Esophagus muscularis mucosa (tissue), 4 donors: ENCODE results near the gene P3H3. TPM values are rescaled to one million over a fixed set of nuclear protein-coding genes. Genes with fewer than 3 reads are reported as not detected.

Experiments used
- DNase-seq: peaks from one replicate; pipeline ENCODE4 v3.0.0-alpha.2; 2017; ENCODE audit errors: extremely low spot score
- H3K27ac ChIP-seq, 4 donors: fragments of 200-600 bp; sonication (generic); replicated peaks in 1 of 4; 1 replicate in 3 of 4; 2 replicates in 1 of 4; pipeline ENCODE4 v1.5.1; 2016 to 2019; ENCODE audit warnings: mild to moderate bottlenecking in 1 of 4
- H3K27me3 ChIP-seq, 4 donors: fragments of 200-600 bp; sonication (generic); one replicate each; pipeline versions ENCODE4 v1.5.1 to v1.6.0; 2016 to 2019
- H3K36me3 ChIP-seq, 4 donors: fragments of 200-600 bp; sonication (generic); one replicate each; pipeline ENCODE4 v1.5.1; 2016 to 2019
- H3K4me1 ChIP-seq, 4 donors: fragments of 200-600 bp; sonication (generic); one replicate each; pipeline ENCODE4 v1.5.1; 2016 to 2019
- H3K4me3 ChIP-seq, 4 donors: fragments of 200-600 bp; sonication (generic); 1 replicate in 2 of 4; 2 replicates in 2 of 4; pipeline ENCODE4 v1.5.1; 2016 to 2019; ENCODE audit warnings: mild to moderate bottlenecking in 4 of 4, moderate library complexity in 1 of 4
- H3K9me3 ChIP-seq, 4 donors: fragments of 200-600 bp; sonication (generic); 1 replicate in 3 of 4; 2 replicates in 1 of 4; pipeline ENCODE4 v1.5.1; 2016 to 2019
- EP300 ChIP-seq: sonication (generic); formaldehyde crosslinking; IDR thresholded peaks from one replicate; pipeline ENCODE4 v1.6.1; 2017; ENCODE audit warnings: antibody characterized with exemption
- POLR2A ChIP-seq: fragments of 450-650 bp; IDR thresholded peaks from one replicate; pipeline ENCODE4 v1.6.1; 2017; ENCODE audit warnings: antibody characterized with exemption, moderate library complexity, mild to moderate bottlenecking, low read depth
- POLR2AphosphoS5 ChIP-seq, 2 donors: sonication (generic); formaldehyde crosslinking; IDR thresholded peaks; one replicate each; pipeline ENCODE4 v1.6.1; 2017; ENCODE audit warnings: antibody characterized with exemption in 2 of 2
- WGBS: methylation state at CpG from one replicate; pipeline ENCODE4 v1.1.5; 2018; 5-methylcytosine and 5-hydroxymethylcytosine counted together
- intact Hi-C: fragments of 100-400 bp; cut with DNase I; formaldehyde crosslinking; loops from one replicate; pipeline ENCODE4 v1.15.1; 2023
- total RNA-seq, 4 donors: library from RNA; depleted of rRNA; stranded (reverse); fragments of >200 nt; gene quantifications; one replicate each; pipeline versions ENCODE4 v1.1.0 to v1.2.1, GENCODE V29; 2016
- TF ChIP-seq, protein P1 (sequence below), 3 experiments: fragments of 200-600 bp in 2 of 3; fragments of 450-650 bp in 1 of 3; sonication (generic) in 2 of 3; IDR thresholded peaks; one replicate each; pipeline ENCODE4 v1.5.1; 2017 to 2019; ENCODE audit warnings: antibody characterized with exemption in 3 of 3, mild to moderate bottlenecking in 2 of 3, moderate library complexity in 1 of 3

The P3H3 gene
- total RNA-seq, 4 donors from 2014 or later, result 16.4 to 30.7 (median 26.8) TPM

- intact Hi-C loops, result no loop called here
- Histone ChIP-seq H3K27me3 (peaks cover 0 to 5% (median 0%) of the 10 kb centered on the region in 4 donors), H3K27ac (no peak overlapping the region), H3K4me1 (no peaks in the 10 kb centered on the region), H3K36me3 (no peaks in the 10 kb centered on the region), H3K9me3 (no peaks in the 10 kb centered on the region), H3K4me3 (no peak overlapping the region)
- TF ChIP-seq POLR2A (no peak), EP300 (no peak), POLR2AphosphoS5 (IDR thresholded peaks at IDR 0.05) (no peak)
- TF ChIP-seq, protein P1, sequence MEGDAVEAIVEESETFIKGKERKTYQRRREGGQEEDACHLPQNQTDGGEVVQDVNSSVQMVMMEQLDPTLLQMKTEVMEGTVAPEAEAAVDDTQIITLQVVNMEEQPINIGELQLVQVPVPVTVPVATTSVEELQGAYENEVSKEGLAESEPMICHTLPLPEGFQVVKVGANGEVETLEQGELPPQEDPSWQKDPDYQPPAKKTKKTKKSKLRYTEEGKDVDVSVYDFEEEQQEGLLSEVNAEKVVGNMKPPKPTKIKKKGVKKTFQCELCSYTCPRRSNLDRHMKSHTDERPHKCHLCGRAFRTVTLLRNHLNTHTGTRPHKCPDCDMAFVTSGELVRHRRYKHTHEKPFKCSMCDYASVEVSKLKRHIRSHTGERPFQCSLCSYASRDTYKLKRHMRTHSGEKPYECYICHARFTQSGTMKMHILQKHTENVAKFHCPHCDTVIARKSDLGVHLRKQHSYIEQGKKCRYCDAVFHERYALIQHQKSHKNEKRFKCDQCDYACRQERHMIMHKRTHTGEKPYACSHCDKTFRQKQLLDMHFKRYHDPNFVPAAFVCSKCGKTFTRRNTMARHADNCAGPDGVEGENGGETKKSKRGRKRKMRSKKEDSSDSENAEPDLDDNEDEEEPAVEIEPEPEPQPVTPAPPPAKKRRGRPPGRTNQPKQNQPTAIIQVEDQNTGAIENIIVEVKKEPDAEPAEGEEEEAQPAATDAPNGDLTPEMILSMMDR (IDR thresholded peaks at IDR 0.05), result no peak
- no peak for DNase-seq
- 94% methylated on average over 5 of the region's 5 CpGs for WGBS
Measured at GRCh38 chr12:6799147-6799546, 29.1 kb upstream of the P3H3 start.

- Histone ChIP-seq H3K27me3 (no peaks in the 10 kb centered on the region), H3K36me3 (no peaks in the 10 kb centered on the region), H3K27ac (no peak overlapping the region), H3K4me1 (no peaks in the 10 kb centered on the region), H3K4me3 (no peak overlapping the region), H3K9me3 (no peaks in the 10 kb centered on the region)
- TF ChIP-seq POLR2A (no peak), EP300 (no peak), POLR2AphosphoS5 (IDR thresholded peaks at IDR 0.05) (no peak)
- TF ChIP-seq, protein P1 (IDR thresholded peaks at IDR 0.05), result no peak
- intact Hi-C loops, result no loop called here
- whole genome bisulfite sequencing, result 83% methylated on average over 1 of the region's 1 CpG
- DNase-seq, result no peak
Measured at GRCh38 chr12:6807170-6807569, 21.0 kb upstream of the P3H3 start.

DNA sequence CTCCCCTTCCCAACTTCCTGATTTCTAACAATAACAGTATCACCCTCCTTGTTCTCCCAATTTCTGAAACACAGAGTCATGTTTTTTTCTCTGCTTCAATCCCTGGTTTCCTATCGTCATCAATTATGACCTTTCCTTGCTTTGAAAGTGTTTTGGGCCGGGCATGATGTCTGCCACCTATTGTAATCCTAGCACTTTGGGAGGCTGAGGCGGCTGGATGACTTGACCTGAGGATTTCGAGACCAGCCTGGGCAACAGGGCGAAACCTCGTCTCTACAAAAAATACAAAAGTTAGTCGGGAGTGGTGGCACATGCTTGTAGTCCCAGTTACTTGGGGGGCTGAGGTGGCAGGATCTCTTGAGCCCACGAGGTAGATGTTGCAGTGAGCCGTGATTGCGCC lies 19.2 kb upstream of the P3H3 start:
- TF ChIP-seq POLR2AphosphoS5 (IDR thresholded peaks at IDR 0.05) (no peak), POLR2A (no peak), EP300 (no peak)
- TF ChIP-seq, protein P1 (IDR thresholded peaks at IDR 0.05), result no peak
- Histone ChIP-seq H3K36me3 (no peaks in the 10 kb centered on the region), H3K9me3 (no peaks in the 10 kb centered on the region), H3K27ac (no peak overlapping the region), H3K4me3 (no peak overlapping the region), H3K4me1 (no peaks in the 10 kb centered on the region), H3K27me3 (no peaks in the 10 kb centered on the region)
- 79% methylated on average over 10 of the region's 10 CpGs for whole genome bisulfite sequencing
- DNase-seq, result no peak
- intact Hi-C loops, result no loop called here

- TF ChIP-seq, protein P1 (IDR thresholded peaks at IDR 0.05), result no peak
- TF ChIP-seq POLR2A (no peak), EP300 (no peak), POLR2AphosphoS5 (IDR thresholded peaks at IDR 0.05) (no peak)
- intact Hi-C loops, result no loop called here
- H3K27ac ChIP-seq, result no peak overlapping the region
- WGBS, result 76% methylated on average over 1 of the region's 1 CpG
- no peaks in the 10 kb centered on the region for H3K4me1 ChIP-seq
- no peaks in the 10 kb centered on the region for H3K9me3 ChIP-seq
- H3K4me3 ChIP-seq, result no peak overlapping the region
- no peak for DNase-seq
- peaks cover 0 to 5% (median 0%) of the 10 kb centered on the region in 4 donors for H3K27me3 ChIP-seq
- H3K36me3 ChIP-seq, result no peaks in the 10 kb centered on the region
Measured at GRCh38 chr12:6810758-6811157, 17.4 kb upstream of the P3H3 start.

GRCh38 chr12:6813363-6813762 lies 14.8 kb upstream of the P3H3 start:
- WGBS, result 66% methylated on average over 4 of the region's 4 CpGs
- Histone ChIP-seq H3K36me3 (no peaks in the 10 kb centered on the region), H3K27ac (no peak overlapping the region), H3K4me1 (no peaks in the 10 kb centered on the region), H3K4me3 (no peak overlapping the region), H3K27me3 (peaks cover 0 to 5% (median 0%) of the 10 kb centered on the region in 4 donors), H3K9me3 (no peaks in the 10 kb centered on the region)
- no peak for TF ChIP-seq POLR2AphosphoS5 (IDR thresholded peaks at IDR 0.05)
- no peak for TF ChIP-seq EP300
- TF ChIP-seq, protein P1 (IDR thresholded peaks at IDR 0.05), result no peak
- no peak for TF ChIP-seq POLR2A
- no peak for DNase-seq
- intact Hi-C loops, result no loop called here
